NCI-H524 treated with DMSO at 0.1 percent for 48 hours (cell line): Measurements from ENCODE around the gene DOCK4.

Experiments
- DNase-seq: peaks from one replicate; lab custom pipeline; 2025; lab: John Stamatoyannopoulos, UW

The DOCK4 gene

DNA sequence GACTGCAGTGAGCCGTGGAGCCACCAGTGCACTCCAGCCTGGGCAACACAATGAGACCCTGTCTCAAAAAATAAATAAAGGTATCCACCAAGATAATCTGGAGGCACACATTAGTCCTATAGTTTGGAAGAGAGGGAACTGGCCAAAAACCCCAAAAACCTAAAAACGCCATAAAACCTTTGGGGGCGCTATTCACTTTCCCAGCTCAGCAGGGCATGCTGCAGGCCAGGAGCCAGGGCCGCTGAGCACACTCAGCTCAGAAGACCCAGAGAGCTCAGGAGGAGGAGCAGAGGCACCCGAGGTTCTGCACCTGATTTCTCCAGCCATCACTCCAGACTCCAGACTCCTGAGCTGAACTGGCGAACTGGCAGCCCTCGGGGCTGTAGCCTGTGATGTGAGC lies 476.7 kb downstream of the DOCK4 start:
- DNase-seq: no peak

DNA sequence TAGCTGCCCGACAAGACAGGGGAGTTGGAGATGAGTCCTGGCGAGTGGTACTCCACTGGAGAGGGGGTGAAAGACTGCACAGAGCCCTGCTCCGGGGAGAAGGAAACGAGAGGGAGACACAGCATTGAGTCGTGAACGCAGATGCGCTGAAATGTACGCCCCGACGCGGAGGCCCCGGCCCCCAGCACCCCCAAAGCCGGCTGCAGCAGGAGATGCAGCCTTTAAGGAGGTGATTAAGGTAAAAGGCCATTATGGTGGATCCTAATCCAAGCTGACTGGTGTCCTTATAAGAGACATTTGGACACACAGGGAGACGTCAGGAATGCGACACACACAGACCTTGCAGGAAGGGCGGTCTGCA lies 477.6 kb downstream of the DOCK4 start:
- DNase-seq: no peak

DNA sequence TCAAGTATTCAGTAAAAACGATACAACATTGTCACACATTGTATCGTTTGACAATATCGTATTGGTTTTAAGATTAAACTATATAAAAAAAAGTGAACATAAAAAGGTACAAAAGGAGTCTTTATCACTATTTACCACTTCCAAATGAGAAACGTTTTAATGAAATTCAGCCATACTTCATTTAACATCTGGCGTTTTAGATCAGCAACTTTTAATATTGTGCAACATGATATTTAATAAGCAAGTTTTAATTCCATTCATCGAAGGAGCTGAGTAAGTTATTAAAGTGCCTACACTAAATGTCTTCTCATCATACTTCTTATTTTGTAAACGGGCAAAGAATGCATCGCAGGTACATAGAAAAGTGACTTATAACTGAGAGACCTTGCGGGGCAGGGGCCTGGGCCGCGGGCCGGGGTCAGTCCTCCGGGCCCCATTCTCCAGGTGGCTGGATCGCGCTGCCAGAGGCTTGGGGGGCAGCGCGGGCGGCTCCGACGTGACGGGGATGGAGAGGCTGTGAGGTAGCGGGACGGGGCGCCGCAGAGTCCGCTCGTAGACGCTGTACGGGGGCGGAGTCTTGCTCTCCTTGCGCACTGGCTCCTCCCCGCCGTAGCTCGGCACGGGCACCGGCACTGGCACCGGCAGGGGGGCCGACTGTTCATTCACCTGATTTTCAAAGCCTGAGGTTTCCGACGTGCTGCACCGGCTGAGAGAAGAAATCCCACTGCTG lies 478.1 kb downstream of the DOCK4 start:
- DNase-seq: no peak

DNA sequence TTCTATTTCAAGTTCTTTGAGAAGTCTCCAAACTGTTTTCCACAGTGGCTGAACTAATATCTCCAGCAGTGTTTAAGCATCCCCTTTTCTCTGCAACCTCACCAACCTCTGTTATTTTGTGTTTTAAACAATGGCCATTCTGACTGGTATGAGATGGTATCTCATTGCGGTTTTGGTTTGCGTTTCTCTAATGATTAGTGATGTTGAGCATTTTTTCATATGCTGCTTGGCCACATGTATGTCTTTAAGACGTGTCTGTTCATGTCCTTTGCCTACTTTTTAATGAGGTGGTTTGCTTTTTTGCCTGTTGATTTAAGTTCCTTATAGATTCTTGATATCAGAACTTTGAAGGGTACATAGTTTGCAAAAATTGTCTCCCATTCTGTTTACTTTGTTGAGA lies 487.3 kb downstream of the DOCK4 start:
- DNase-seq: no peak

DNA sequence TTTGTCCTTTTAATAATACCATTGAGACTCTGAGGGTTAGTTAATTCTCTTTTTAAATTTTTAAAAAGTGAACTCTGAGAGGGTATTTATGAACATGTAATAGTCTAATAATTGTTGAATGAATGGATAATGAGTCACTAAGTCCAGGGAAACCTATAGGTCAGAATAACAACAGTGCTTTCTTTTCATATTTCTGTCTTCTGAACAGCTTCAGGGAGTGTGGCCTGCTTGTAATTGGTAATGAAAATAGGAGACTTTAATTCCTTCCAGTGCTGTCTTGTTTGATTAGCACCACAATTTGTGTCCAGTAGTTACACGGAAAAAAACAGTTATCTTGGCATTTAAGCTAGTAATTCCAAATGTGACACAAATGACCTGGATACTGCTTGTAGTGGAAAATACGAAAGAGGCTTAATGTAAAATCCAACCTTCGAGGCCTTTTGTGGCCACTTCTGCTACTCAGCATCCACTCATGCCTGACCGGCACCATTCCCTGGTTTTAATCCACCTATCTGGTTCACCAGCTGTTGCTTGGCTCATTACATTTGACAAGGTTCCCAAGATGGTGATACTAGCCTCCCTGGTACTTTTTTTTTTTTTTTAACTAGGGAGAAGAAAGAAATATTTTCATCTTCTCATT lies 494.7 kb downstream of the DOCK4 start:
- peak; percentile 76 for DNase-seq

DNA sequence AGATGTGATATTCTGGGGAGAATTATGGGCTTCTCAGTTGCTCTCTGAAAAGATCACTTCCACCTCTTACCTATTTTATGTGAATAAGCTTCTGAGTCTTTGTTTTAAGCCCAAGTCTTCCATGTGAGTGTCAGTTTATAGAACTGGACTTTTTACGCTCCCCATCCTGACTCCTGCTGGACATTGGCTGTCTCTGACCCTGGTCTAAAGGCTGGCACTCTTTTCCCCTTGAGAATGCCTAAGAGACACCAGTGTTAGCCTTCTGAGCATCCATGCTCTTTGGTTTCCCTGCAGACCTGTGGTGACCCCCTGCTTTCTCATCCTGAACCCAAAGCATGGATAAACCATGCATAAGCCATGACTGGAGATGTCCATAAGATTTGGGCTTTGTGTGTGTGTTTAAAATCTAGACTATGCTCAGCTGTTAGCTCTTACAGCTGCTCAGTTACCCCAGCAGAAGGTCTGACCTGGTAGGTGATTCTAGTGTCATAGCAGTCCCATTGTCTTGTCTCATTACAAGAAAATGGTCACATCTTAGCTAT lies 495.3 kb downstream of the DOCK4 start:
- DNase-seq: no peak

DNA sequence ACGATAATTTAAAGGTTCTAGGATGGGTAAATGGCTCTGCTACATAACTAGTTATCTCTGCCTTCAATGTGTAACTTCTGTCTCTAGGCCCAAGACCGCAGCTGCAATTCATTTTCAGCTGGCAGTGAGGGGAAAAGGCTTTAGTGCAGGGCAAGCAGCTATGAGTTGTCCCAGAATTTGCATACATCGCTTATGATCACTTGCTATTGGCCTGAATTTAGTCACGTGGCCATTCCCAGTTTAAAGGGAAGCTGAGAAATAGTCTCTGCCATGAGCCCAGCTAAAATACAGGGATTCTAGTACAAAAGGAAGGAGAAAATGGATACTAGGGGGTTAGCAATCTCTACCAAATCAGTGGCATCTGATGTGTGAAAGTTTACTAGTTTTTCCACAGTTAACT lies 498.1 kb downstream of the DOCK4 start:
- DNase-seq: no peak

DNA sequence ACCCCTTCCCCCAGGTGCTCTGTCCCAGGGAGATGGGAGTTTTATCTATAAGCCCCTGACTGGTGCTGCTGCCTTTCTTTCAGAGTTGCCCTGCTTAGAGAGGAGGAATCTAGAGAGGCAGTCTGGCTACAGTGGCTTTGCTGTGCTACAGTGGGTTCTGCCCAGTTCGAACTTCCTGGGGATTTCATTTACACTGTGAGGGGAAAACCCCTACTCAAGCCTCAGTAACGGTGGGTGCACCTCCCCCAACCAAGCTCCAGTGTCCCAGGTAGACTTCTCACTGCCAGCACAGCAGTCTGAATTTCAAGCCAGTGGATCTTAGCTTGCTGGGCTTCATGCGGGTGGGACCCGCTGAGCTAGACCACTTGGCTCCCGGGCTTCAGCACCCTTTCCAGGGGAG lies 500.4 kb downstream of the DOCK4 start:
- no peak for DNase-seq

DNA sequence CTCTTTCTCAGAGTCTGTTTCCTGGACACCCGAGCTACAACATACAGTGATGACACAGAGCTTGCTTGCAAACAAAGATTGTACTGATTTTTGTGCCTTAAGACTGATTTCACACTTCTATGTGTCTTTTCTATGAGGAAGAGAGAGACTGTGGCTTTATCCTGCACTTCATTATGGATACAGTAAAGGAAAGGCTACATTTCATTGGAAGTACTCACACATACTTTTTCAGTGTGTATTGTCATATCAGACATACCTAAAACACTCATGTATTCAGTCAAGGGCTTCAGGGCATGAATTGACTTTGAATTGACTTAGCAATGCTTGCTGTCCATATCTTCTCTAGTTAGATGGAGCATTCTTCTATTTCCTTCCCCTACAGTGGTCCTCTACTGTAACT lies 508.4 kb downstream of the DOCK4 start:
- no peak for DNase-seq

DNA sequence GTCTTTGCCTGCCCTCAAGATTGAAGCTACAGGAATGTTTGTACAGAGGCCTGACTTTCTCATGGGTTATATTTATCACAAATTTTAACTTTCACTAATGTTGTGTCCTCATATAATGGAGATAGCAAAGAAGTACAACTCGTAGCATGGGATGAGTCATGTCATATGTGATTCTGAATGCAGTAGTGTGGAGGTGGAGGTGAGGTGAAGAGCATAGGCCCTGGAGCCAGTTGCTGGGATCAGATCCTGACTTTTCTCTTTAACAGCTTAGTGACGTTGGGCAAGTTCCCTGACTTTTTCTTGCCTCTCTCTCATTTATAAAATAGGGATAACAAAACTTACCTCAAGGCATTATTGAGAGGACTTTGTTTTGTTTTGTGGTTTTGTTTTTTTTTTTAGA lies 511.8 kb downstream of the DOCK4 start:
- no peak for DNase-seq

DNA sequence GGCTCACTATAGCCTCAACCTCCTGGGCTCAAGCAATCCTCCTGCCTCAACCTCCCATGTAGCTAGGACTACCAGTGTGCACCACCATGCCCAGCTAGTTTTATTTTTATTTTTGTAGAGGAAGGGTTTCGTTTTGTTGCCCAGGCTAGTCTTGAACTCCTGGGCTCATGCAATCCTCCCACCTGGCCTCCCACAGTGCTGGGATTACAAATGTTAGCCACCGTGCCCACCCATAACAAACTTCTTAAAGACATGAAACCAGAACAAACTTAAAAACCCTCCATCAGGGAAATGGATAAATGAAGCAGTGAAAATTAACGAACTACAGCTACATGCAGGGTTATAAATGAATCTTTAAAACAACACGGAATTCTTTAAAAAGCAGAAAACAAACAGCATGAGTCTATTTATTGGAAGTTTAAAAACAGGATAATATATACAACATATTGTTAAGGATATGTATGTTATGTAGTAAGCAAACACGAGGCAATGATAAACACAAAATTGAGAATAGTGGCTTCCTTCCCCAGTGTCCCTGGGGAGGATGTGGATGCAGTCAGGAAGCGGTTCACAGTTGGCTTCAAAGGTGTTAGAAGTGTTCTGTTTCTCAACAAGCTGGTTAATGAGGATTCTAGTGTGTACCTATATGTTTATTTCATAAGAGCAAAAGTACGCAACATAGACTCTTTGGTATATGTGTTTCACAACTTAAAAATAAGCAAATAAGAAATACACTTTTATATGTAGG lies 515.7 kb downstream of the DOCK4 start:
- no peak for DNase-seq

DNA sequence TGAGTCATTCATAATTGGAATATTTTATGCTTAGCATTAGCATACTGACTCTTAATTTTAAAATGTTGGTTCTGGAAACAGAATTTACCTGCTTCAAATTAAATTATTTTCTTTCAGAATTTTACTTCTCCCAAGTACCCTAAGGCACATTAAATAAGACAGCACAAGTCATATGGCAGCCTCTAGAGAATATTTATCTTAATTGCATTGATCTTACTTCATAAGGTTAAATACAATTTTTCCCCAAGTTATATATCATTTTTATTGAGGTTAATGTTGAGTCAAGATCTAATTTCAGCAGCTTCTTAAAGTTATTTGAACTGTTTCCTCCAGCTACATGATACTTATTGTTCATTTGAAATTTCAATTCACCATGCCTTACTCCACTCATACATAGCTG lies 520.9 kb downstream of the DOCK4 start:
- no peak for DNase-seq

DNA sequence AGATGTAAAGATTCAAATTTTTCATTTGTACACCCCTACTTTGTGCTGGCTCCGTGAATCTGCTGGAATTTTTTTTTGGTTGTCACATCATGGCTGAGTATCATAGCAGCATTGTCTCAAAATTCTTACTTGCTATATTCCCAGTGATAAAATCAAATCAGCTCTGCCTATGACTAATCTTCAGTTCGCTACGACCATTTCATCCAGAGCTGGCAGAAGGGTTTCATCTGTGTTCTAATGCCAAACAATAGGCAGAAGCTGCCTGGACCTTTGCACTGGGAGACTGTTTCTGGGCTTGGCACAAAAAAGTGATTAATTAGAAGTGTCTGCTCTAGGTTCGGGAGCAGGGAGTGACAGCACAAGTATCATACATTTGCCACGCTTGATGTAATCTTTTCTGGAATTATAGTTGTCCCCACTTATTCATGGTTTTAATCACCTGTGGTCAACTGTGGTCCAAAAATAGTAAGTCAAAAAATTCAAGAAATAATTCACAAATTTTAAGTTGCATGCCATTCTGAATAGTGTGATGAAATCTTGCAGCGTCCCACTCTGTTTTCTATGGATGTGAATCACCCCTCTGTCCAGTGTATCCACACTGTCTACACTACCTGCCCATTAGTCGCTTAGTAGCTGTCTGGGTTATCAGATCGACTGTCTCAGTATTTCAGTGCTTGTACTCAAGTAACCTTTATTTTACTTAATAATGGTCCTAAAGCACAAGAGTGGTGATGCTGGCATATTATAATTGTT lies 523.4 kb downstream of the DOCK4 start:
- DNase-seq: no peak

DNA sequence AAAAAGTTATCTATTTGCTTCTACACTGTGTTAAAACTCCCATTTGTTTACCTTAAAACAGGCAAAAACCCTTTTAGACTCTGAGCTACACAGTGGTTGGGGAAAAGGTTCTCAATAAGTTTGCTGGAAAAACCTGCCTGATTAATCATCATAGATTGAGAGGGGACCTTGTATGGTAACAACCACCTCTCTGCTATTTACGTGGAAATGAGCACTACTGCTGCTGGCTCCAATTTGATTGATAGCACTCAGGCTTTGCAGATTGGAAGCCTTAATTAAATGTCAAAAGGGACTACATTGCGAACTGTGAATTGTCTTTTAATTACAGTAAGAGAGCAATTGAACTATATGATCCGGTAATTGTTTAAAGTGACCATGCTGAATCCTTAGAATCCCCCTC lies 525.0 kb downstream of the DOCK4 start:
- DNase-seq: no peak

DNA sequence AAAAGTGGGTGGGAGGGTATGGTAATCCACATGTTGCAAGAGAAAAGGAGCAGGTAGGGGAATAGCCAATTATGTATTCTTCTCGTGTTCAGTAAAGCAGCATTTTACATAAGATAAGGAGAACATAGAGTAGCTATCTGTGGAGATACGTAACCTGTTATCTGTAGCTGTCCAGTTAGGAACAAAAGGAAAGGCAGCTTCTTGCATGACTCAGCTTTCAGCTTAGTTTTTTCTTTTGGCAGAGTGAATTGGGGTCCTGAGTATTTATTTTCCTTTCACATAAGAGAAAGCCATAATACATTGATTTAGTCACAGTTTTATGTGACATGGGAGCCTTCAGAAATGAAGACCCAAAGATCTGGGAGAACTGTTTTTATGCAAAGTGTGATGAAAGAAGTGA lies 527.2 kb downstream of the DOCK4 start:
- no peak for DNase-seq

DNA sequence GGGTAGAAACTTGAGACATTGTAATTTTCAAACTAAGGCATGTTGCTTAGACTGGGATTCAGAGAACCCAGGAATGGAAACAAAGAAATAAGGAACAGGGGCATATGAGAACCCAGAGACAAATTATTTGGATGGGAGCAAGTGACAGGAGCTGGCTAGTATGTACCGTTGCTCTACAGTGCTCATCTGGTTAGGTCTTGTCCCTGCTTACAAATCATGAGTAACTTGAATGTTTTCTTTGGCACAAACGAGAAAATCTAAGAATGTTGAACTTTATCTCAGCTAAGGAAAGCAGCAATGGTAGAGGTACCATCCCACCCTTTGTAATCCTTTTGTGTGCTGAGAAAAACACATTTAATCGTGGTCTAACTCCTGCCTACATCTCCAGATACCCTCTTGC lies 527.9 kb downstream of the DOCK4 start:
- no peak for DNase-seq

DNA sequence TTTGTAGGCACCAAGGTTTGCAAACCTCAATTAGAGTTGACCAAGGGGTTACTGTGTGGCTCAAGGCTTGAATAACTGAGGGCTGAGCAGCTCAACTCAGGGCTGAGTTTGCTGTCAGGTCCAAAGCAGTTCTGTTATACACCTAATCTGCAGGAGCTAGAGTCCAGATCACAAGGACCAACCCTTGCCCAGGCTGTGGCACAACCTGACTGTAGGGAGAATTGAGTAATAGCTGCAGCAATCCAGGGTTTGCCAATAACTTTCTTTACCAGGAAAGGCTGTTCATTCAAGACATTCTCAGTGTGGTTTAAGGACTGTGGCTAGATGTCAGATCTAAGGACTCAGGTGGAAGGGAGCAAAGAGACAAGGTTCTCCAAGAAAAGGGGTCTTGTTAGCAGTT lies 528.4 kb downstream of the DOCK4 start:
- DNase-seq: no peak

DNA sequence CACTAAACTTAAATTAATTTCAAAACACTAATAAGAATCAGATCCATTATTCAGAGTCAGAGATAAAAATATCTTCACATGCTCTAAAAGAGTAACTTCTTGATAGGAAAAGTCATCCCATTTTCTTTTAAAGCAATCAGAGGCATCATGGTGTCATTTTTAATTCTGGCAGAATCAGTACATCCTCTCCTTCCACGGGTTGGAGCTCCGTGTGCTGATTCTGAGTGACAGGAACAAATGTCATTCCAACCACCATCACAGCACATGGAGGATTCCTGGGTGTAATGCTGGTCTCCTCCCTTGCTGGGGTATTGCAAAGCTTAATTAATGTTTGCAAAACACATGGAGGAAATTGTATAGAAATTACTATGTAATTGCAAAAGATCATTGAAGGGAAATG lies 529.4 kb downstream of the DOCK4 start:
- no peak for DNase-seq
